Chondrocyte (in vitro differentiated cells): ENCODE measurements around the gene LSM14A. TPM values are rescaled to one million over a fixed set of nuclear protein-coding genes. Genes with fewer than 3 reads are reported as not detected.
"Not testable (repeated sequence)": the region's sequence is repeated elsewhere in the genome, so short reads cannot be mapped to it uniquely, and the experiment has no call there.

Source experiments
- DNase-seq: peaks from one replicate; pipeline ENCODE4 v3.0.0; 2021; ENCODE audit warnings: mixed read lengths, low spot score
- H3K27ac Mint-ChIP-seq: one replicate; pipeline ENCODE4 v1.8.0; 2021; ENCODE audit warnings: mild to moderate bottlenecking, moderate library complexity, mixed read lengths; ENCODE audit not compliant: unreplicated experiment
- H3K27me3 Mint-ChIP-seq: 2 replicates; pipeline ENCODE4 v1.8.0; 2021; ENCODE audit warnings: low read depth, mixed read lengths
- H3K36me3 Mint-ChIP-seq: 2 replicates; pipeline ENCODE4 v1.8.0; 2021; ENCODE audit warnings: low read depth, mixed read lengths
- H3K4me1 Mint-ChIP-seq: 2 replicates; pipeline ENCODE4 v1.8.0; 2021; ENCODE audit warnings: low read depth, mild to moderate bottlenecking, mixed read lengths
- H3K4me3 Mint-ChIP-seq: one replicate; pipeline ENCODE4 v1.8.0; 2021; ENCODE audit warnings: mild to moderate bottlenecking, moderate library complexity, mixed read lengths; ENCODE audit not compliant: unreplicated experiment
- H3K9me3 Mint-ChIP-seq: 2 replicates; pipeline ENCODE4 v1.8.0; 2021; ENCODE audit warnings: low read depth, mixed read lengths
- CTCF ChIP-seq: fragments of 200-600 bp; sonication (generic); IDR thresholded peaks from 2 replicates; pipeline ENCODE4 v1.5.0; 2021; ENCODE audit warnings: antibody characterized with exemption, mild to moderate bottlenecking, moderate library complexity
- total RNA-seq: library from RNA; stranded (reverse); gene quantifications from 3 replicates; pipeline ENCODE4 v1.2.1, GENCODE V29; 2021

LSM14A gene
- total RNA-seq, 1 donor from 2014 or later, result 89.4 TPM

- no peak for TF ChIP-seq CTCF
- H3K9me3 Mint-ChIP-seq, result no peaks in the 10 kb centered on the region
These were observed 41.2 kb upstream of the LSM14A start for GRCh38 chr19:34131100-34131499.

GRCh38 chr19:34132145-34132544 is 40.2 kb upstream of the LSM14A start:
- not testable (repeated sequence) for H3K9me3 Mint-ChIP-seq, H3K4me1 Mint-ChIP-seq, H3K36me3 Mint-ChIP-seq, H3K4me3 Mint-ChIP-seq, H3K27me3 Mint-ChIP-seq, DNase-seq, H3K27ac Mint-ChIP-seq

More at GRCh38 chr19:34131100-34131499, 41.2 kb upstream of the LSM14A start:
- no peak overlapping the region for H3K4me3 Mint-ChIP-seq
- no peak for DNase-seq
- no peaks in the 10 kb centered on the region for H3K36me3 Mint-ChIP-seq
- H3K27ac Mint-ChIP-seq, result no peak overlapping the region
- H3K27me3 Mint-ChIP-seq, result no peaks in the 10 kb centered on the region
- peaks cover 3% of the 10 kb centered on the region for H3K4me1 Mint-ChIP-seq

GRCh38 chr19:34132706-34133105 is 39.6 kb upstream of the LSM14A start:
- not testable (repeated sequence) for H3K4me1 Mint-ChIP-seq, DNase-seq, H3K27ac Mint-ChIP-seq, H3K36me3 Mint-ChIP-seq, H3K9me3 Mint-ChIP-seq, H3K4me3 Mint-ChIP-seq, H3K27me3 Mint-ChIP-seq

- H3K9me3 Mint-ChIP-seq, result no peaks in the 10 kb centered on the region
- H3K36me3 Mint-ChIP-seq, result no peaks in the 10 kb centered on the region
- H3K27ac Mint-ChIP-seq, result peak overlapping the region; percentile 91
- H3K4me1 Mint-ChIP-seq, result peaks cover 3% of the 10 kb centered on the region
- H3K27me3 Mint-ChIP-seq, result no peaks in the 10 kb centered on the region
- DNase-seq, result no peak
- TF ChIP-seq CTCF, result peak; percentile 11
- H3K4me3 Mint-ChIP-seq, result peak overlapping the region; percentile 92
These were observed 37.9 kb upstream of the LSM14A start for GRCh38 chr19:34134190-34135053.

GRCh38 chr19:34135054-34135800 is 37.1 kb upstream of the LSM14A start:
- no peak for DNase-seq
- peaks cover 3% of the 10 kb centered on the region for H3K4me1 Mint-ChIP-seq
- no peaks in the 10 kb centered on the region for H3K27me3 Mint-ChIP-seq
- peak overlapping the region; percentile 92 for H3K4me3 Mint-ChIP-seq
- no peaks in the 10 kb centered on the region for H3K9me3 Mint-ChIP-seq
- peak overlapping the region; percentile 91 for H3K27ac Mint-ChIP-seq
- no peak for TF ChIP-seq CTCF
- no peaks in the 10 kb centered on the region for H3K36me3 Mint-ChIP-seq

GRCh38 chr19:34135821-34136611 is 36.3 kb upstream of the LSM14A start:
- Mint-ChIP-seq H3K4me3 (no peak overlapping the region), H3K36me3 (no peaks in the 10 kb centered on the region), H3K9me3 (no peaks in the 10 kb centered on the region), H3K27me3 (no peaks in the 10 kb centered on the region), H3K4me1 (peaks cover 3% of the 10 kb centered on the region), H3K27ac (no peak overlapping the region)
- no peak for DNase-seq
- no peak for TF ChIP-seq CTCF
